Prostate gland (tissue), 2 donors: ENCODE data around the gene SMARCA2.

Source experiments
- CTCF ChIP-seq, 4 experiments: fragments of 200-600 bp in 2 of 4; fragments of 450-650 bp in 2 of 4; sonication (generic) in 2 of 4; IDR thresholded peaks; 1 replicate in 3 of 4; 2 replicates in 1 of 4; pipeline ENCODE4 v1.5.1; 2016 to 2019; ENCODE audit warnings: antibody characterized with exemption in 4 of 4, mild to moderate bottlenecking in 2 of 4, moderate library complexity in 2 of 4
- POLR2AphosphoS5 ChIP-seq: sonication (generic); formaldehyde crosslinking; IDR thresholded peaks from one replicate; pipeline ENCODE4 v1.6.1; 2017; ENCODE audit warnings: antibody characterized with exemption

- TF ChIP-seq CTCF (IDR thresholded peaks at IDR 0.05) (no peak), POLR2AphosphoS5 (no peak)
Measured at GRCh38 chr9:2107906-2108451, 92.8 kb downstream of the SMARCA2 start.
